ENCODE measurements around the gene PTH.

The PTH gene

GRCh38 chr11:13448876-13449275 is 46.9 kb downstream of the PTH start:
- DNase-seq = peak; percentile 46

GRCh38 chr11:13446444-13446843 is 49.4 kb downstream of the PTH start:
- no peak for DNase-seq

GRCh38 chr11:13445588-13445987 is 50.2 kb downstream of the PTH start:
- no peak for DNase-seq

Data from RPMI8226 (cell line).